ENCODE data around the gene IL10. TPM values are rescaled to one million over a fixed set of nuclear protein-coding genes. Genes with fewer than 3 reads are reported as not detected.
A peak's percentile ranks its signal among the peaks of the same experiment; 100 is the strongest.

Gene IL10
- total RNA-seq, 2 donors from 2014 or later, result 0.17 to 0.29 TPM

- Histone ChIP-seq H3K9ac (ENCODE audit: low read depth in 2 of 2, low read length in 2 of 2) (no peak overlapping the region), H3K4me1 (no peaks in the 10 kb centered on the region), H3K9me3 (no peaks in the 10 kb centered on the region), H3K27ac (no peak overlapping the region), H3K4me3 (no peak overlapping the region), H3K36me3 (no peaks in the 10 kb centered on the region), H3K27me3 (no peaks in the 10 kb centered on the region)
- no peak for TF ChIP-seq CTCF (IDR thresholded peaks at IDR 0.05)
- no peak for DNase-seq
- intact Hi-C loops (cut with DNase I), result no loop called here
These were observed 29.4 kb downstream of the IL10 start for GRCh38 chr1:206742719-206743383.

DNA sequence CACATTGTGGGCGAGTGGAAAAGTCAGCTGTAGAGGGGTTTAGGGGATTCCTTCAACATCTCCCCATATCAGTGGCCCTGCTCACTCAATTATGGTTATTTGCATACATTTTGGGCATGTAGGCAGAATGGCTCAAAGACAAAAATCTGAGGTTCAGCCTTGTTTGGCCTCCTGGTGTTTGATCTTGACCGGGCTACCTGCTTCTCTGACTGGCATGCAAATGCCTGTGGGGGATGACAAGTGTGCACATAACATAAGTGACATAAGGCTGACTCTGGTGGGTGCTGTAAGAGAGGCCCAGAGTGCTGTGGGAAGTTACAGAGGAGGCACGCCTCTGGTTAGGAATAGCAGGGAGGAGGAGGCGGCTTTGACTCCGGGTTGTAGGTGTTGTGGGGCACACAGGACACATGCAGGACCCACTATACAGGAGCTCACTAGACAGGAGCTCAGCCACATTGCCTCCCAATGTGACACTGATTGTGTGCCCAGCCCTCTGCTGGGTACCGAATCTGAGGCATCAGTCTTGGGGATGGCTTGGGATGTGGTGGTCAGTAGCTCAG is 31.1 kb downstream of the IL10 start:
- no peak overlapping the region for H3K4me3 ChIP-seq
- H3K9ac ChIP-seq (ENCODE audit: low read depth in 2 of 2, low read length in 2 of 2), result no peak overlapping the region
- no peak overlapping the region for H3K27ac ChIP-seq
- H3K36me3 ChIP-seq, result no peaks in the 10 kb centered on the region
- no peaks in the 10 kb centered on the region for H3K27me3 ChIP-seq
- DNase-seq, result no peak
- intact Hi-C loops (cut with DNase I), result no loop called here
- no peaks in the 10 kb centered on the region for H3K9me3 ChIP-seq
- TF ChIP-seq CTCF (IDR thresholded peaks at IDR 0.05), result no peak
- no peaks in the 10 kb centered on the region for H3K4me1 ChIP-seq

DNA sequence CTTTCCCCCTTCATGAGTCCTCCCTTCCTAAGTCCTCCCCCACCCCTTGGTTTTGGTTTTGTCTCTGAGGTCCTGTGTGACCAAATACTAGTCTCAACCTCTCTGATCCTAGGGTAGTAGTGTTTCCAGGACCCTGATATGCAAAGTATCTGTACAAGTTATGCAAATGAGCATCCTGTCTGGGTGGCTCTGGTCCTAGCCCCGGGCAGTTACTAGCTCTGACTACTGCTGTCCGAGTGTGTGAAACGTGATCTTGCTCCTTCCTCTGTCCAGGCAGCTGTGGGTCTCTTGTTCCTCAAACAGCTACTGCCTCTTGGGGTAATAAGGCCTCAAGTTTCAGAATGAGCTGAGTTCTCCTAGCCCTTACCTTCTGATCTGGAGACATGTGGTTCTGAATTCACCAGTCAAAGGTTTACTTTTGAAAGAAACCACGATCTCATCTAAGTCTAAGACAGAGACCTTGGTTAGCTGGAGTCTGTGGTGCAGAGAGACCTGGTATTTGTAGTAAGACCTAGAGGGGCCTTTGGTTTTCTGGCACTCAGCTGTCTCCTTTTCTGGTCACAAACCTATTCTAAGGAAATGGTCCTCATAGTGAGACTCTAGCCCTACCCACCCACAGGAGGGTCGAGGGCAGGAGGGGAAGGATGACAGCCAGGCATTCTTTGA is 32.8 kb downstream of the IL10 start:
- no peak for DNase-seq

DNA sequence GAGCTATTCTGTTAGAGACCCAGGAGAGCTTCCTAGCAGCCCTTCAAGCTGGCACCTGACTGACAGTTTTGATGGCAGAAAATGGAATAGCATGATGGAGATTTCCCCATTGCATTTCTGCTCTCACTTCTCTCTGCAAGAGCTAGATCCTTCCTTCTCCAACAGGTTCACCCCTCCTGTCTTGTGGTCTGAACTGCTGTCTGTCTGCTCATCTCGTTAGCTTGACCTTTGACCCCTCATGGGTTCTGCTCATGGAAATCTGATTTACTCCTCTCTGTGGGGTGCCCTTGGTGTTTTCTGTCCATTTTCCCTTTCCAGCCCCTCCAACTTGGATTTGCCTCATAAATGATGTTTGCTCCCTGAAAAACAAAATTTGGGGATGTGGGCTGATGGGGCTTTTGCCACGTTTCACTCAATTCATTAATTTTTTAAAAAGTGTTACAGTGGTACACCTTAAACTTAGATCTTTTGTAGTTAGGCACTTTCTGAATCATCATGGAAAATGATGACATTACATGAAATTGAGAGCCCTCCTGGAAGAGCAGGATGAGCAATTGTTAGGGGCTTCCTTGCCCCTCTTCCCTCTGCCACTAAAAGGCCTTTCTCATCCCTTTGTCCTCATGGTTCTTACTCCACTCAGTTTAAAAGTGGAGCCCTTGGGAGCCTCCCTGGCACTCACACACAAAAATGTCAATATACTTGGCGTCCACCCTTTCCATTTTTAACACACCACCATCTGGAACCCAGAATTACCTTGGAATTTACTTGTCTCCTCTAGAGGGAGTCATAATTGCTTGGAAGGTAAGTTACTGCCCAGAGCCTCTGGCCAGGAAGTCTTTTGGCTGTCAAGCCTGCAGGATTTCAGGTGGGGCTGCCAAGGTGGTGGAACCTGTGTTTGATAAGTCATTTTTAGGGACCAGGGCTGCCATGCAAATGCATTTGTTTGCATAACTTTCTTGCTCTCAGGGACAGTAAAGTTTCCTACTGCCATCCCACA is 33.6 kb downstream of the IL10 start:
- Histone ChIP-seq H3K9ac (ENCODE audit: low read depth in 2 of 2, low read length in 2 of 2) (no peak overlapping the region), H3K4me1 (no peaks in the 10 kb centered on the region), H3K9me3 (no peaks in the 10 kb centered on the region), H3K27me3 (no peaks in the 10 kb centered on the region), H3K27ac (no peak overlapping the region), H3K4me3 (no peak overlapping the region), H3K36me3 (no peaks in the 10 kb centered on the region)
- intact Hi-C loops (cut with DNase I), result loop anchor here (5.0 kb wide), 1 partner anchor 244 kb away; no protein-coding TSS in a partner anchor
- peak; percentile 15 for TF ChIP-seq CTCF (IDR thresholded peaks at IDR 0.05)
- DNase-seq, result no peak

More for the DNA sequence above, 32.8 kb downstream of the IL10 start:
- Histone ChIP-seq H3K27ac (no peak overlapping the region), H3K36me3 (no peaks in the 10 kb centered on the region), H3K4me1 (no peaks in the 10 kb centered on the region), H3K9ac (ENCODE audit: low read depth in 2 of 2, low read length in 2 of 2) (no peak overlapping the region), H3K27me3 (no peaks in the 10 kb centered on the region), H3K9me3 (no peaks in the 10 kb centered on the region), H3K4me3 (no peak overlapping the region)
- no peak for TF ChIP-seq CTCF (IDR thresholded peaks at IDR 0.05)
- intact Hi-C loops (cut with DNase I), result loop anchor here (5.0 kb wide), 1 partner anchor 243 kb away; no protein-coding TSS in a partner anchor

GRCh38 chr1:206737729-206738201 is 34.5 kb downstream of the IL10 start:
- DNase-seq, result peak; percentile 16
- Histone ChIP-seq H3K4me3 (no peak overlapping the region), H3K9ac (ENCODE audit: low read depth in 2 of 2, low read length in 2 of 2) (no peak overlapping the region), H3K9me3 (no peaks in the 10 kb centered on the region), H3K36me3 (peaks cover 2% of the 10 kb centered on the region), H3K27me3 (no peaks in the 10 kb centered on the region), H3K4me1 (no peaks in the 10 kb centered on the region), H3K27ac (no peak overlapping the region)
- intact Hi-C loops (cut with DNase I), result loop anchor here (5.0 kb wide), 1 partner anchor 245 kb away; no protein-coding TSS in a partner anchor
- TF ChIP-seq CTCF (IDR thresholded peaks at IDR 0.05), result no peak

All from colonic mucosa (tissue), 4 donors.